ENCODE measurements around the gene SERINC3.
"Not testable (repeated sequence)": the region's sequence is repeated elsewhere in the genome, so short reads cannot be mapped to it uniquely, and the experiment has no call there.

The SERINC3 gene

DNA sequence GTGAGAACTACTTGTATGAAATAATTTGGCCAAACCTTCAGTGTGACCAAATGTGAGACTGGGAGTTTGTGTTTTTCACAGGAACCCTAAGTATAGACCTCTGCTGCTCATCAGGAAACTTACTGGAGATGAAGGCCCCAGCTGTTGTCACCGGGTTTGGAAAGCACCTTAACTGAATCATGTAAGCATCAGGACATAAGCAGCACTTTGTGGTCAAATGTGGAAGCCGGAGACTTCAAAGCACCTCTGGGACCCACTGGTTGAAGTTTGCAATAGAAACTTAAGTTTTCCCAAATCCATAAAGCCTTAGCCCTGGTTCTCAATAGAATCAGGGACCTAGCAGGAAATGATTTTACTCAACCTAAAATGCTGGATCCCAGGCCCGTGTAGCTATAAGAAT lies 31.9 kb downstream of the SERINC3 start:
- DNase-seq, result no peak

DNA sequence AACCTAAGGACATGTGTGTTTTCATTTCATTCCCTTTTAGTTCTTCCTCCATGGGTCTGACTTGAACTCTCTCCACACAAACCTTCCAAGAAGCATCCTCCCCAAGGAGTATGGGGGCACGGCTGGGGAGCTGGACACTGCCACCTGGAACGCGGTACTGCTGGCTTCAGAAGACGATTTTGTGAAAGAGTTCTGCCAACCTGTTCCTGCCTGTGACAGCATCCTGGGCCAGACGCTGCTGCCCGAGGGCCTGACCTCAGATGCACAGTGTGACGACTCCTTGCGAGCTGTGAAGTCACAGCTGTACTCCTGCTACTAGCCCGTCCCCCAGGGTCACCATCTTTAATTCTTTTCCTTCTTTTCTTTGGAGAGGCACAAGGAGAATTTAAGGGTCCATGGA lies 32.6 kb downstream of the SERINC3 start:
- no peak for DNase-seq

DNA sequence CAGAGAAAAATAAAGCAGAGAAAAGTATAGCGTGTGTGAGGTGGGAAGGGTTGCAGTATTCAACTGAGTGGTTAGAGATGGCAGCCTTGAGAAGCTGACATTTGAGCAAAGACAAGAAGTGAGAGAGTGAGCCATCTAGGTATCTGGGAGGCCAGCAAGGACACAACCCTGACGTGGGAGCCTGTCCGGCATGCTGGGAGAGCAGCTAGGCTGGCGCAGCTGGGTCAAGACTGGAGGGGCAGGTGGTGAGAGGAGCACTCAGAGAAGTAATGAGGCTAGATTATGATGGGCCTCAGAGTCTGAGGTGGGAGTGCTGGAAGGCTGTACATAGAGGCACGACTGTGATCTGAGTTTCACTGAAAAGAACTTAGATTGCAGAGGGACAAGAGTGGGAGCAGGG lies 33.3 kb downstream of the SERINC3 start:
- no peak for DNase-seq

GRCh38 chr20:44485830-44486198 lies 36.1 kb downstream of the SERINC3 start:
- no peak for DNase-seq

DNA sequence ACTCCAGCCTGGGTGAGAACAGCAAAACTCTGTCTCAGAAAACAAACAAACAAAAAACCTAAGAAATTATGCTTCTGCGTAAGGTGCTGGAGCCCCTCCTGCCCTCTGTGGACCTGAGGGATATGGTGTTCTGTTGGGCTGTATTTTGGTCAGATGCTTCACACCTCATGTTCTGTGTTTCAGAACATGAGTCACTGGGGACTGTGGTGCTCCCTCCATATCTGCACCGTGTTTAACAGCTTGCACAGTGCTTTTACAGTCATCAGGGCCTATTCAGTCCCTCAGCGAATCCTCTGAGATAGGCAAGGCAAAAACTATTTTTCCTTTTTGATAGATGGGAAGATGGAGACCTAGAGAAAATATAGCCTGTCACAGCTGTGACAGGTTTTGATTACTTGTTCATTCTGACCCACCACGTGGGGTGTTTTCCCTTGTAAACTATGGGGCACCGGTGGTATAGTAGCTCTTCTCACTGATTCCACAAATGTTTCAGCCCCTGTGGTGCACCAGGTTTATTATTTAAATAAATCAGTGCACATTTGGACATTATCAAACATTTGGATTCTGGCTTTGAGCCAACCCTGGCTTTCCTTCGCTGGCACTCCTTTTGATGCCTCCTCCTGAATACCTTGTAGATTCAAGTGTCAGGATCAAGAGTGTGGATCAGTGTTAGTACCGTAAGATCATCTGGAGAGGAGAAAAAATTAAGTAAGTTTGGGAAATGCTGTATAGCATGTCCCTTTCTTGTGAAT lies 36.6 kb downstream of the SERINC3 start:
- DNase-seq, result no peak

DNA sequence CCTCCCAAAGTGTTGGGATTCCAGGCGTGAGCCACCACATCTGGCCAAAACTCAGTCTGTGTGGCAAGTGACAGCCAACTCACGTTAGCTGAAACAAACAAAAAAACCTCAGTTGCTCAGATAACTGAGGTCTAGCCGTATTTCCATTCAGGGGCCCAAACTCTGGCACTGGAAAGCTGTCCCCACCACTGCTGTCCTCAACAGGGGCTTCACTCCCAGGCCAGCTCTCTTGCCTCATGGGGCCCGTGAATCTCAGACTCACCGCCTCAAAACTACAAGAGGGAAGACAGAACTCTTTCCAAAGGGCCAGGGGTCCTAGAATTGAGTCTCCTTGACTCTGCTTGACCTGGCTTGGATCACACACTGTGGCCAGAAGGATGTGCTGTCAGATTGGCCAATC lies 38.8 kb downstream of the SERINC3 start:
- no peak for DNase-seq

- no peak for DNase-seq
Observed at GRCh38 chr20:44481719-44482416, 40.0 kb downstream of the SERINC3 start.

DNA sequence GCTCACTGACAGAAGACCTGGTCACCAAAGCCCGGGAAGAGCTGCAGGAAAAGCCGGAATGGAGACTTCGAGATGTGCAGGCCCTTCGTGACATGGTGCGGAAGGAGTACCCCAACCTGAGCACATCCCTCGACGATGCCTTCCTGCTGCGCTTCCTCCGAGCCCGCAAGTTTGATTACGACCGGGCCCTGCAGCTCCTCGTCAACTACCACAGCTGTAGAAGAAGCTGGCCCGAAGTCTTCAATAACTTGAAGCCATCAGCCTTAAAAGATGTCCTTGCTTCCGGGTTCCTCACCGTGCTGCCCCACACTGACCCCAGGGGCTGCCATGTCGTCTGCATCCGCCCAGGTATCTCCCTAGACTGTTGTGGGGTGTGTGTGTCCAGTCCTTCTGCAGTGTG lies 41.8 kb downstream of the SERINC3 start:
- no peak for DNase-seq

DNA sequence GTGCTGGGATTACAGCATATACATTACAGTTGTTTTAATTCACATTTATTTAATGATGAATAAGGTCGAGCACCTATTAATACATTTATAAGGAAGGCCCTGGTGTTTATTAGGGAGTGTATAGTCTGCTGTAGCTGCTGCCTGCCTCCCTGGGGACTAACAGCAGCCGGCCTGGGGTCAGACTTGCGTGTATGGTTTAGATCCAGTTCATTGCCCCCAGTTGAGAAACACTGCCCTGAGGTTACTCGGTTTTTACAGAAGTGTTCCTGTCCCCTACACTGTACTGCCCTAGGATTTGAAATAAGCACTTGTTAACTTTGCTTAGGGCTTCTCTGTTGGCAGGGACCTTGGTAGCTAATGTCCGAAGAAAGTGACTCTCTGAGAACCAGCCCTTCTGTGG lies 42.2 kb downstream of the SERINC3 start:
- no peak for DNase-seq

DNA sequence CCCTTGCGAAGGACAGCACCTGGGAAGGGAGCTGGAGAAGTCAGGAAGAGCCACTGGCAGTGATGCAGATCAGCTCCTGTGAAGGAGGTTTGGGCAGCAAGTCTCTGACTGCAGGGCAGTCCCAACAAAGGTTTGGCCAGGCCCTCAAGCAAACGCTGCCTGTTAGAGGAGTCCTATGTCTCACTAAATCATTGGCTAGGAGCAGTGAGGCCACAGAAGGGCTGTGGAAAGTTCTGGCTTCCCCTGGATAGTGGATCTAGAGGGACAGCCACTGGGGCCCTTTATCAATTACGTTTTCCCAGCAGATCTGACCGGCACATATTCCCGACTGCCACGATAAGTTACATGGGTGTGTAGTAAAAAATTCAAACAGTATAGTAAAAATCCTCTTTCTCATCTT lies 43.7 kb downstream of the SERINC3 start:
- no peak for DNase-seq

DNA sequence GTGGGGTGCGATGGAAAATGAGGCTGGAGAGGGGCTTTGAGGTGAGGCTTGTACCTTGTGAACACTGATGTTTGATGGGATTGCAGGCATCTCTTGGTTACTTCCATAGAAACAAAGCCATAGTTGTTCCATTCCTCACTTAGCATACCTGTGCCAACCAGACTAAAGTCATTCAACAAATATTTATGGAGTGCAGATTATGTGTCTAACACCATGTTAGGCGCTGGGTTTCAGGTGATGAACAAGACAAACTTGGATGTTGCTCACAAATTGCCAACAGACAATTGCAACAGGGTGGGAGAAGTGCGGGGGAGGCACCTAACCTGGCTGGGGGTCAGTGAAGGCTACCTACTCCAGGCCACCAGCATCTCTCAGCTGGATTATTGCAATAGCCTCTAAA lies 44.7 kb downstream of the SERINC3 start:
- DNase-seq, result no peak

GRCh38 chr20:44475694-44476560 lies 45.9 kb downstream of the SERINC3 start, which contains the start of gene TTPAL:
Gene TTPAL, plus strand, starts transcription at chr20:44475874. Its CDS starts 4,126 bp downstream, at chr20:44480000.
- peak; percentile 52 for DNase-seq

- DNase-seq, result no peak
Observed at GRCh38 chr20:44475372-44475693, 46.5 kb downstream of the SERINC3 start.

DNA sequence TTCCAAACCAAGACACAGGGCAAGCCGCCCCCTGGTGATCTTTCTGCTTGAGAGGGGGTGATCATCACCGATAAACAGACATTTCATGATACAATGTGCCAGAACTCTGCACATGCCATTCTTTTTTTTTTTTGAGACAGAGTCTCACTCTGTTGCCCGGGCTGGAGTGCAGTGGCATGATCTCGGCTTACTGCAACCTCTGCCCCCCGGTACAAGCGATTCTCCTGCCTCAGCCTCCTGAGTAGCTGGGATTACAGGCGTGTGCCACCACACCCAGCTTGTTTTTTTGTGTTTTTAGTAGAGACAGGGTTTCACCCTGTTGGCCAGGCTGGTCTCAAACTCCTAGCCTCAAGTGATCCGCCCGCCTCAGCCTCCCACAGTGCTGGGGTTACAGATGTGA lies 49.6 kb downstream of the SERINC3 start:
- DNase-seq, result not testable (repeated sequence)

DNA sequence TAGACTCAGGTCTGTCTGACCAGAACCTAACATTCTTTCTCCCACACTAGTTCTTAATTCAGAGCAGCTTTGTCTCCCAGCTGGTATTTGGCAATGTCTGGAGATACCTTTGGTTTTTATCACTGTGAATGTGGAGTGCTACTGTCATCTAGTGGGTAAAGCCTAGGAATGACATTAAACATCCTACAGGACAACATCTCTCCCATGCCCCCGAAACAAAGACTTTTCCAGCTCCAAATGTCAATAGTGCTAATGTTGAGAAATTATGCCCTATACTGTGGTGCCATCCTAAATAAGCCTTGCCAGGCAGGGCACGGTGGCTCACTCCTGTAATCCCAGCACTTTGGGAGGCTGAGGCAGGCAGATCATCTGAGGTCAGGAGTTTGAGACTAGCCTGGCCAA lies 50.4 kb downstream of the SERINC3 start:
- no peak for DNase-seq

- DNase-seq, result no peak
Observed at GRCh38 chr20:44470327-44470726, 51.5 kb downstream of the SERINC3 start.

DNA sequence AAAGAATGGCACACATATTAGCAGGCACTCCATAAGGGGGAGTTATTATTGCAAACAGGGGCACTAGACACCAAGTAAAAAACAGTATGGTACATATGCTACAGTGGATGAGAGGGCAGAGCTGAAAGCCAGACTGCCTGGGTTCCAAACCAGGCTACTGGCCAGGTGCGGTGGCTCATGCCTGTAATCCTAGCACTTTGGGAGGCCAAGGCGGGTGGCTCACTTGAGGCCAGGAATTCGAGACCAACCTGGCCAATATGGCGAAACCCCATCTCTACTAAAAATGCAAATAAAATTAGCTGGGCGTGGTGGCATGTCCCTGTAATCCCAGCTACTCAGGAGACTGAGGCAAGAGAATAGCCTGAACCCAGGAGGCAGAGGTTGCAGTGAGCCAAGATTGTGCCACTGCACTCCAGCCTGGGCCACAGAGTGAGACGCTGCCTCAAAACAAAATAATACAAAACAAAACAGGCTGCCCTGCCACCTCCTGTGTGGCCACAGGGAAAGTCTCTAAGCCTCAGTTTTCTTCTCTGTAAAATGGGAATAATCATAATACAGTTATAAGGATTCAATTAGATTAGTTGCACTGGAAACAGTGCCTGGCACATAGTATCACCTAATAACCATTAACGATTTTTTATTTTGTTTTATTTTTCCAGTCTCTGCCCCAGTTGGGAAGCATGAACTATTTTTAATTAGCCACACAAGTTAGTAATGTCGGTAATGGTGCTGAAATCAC lies 53.7 kb downstream of the SERINC3 start:
- DNase-seq, result no peak

DNA sequence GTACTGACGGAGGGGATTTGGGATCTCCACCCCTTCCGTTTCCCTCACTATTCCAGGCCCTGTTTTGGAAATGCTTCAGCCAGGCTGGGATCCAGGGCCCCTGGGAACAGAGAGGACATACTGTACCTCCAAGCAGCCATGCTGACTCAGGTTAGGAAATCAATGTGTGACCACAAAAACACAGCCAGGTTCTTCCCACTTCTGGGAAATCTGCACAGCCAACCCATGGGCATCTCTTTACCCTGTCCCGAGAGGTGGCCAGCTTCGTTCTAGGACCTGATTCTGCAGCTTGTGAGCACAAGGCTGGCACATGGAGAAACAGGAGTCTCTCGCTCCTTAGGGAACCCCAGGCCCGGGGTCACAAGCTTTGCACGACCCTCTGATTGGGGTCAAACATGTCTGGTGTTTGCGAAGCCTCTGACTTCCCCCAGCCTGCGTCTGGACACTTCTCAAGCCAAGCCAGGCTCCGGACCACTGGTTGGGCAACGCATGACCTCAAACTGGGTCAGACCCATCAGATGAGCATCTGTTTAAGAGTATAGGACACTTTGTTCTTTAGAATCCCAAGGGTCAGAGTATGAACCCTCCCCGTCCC lies 54.5 kb downstream of the SERINC3 start:
- DNase-seq, result no peak

- no peak for DNase-seq
Observed at GRCh38 chr20:44465001-44465560, 56.8 kb downstream of the SERINC3 start.

- no peak for DNase-seq
Observed at GRCh38 chr20:44464514-44464913, 57.4 kb downstream of the SERINC3 start.

GRCh38 chr20:44463466-44463865 lies 58.4 kb downstream of the SERINC3 start:
- DNase-seq, result no peak

GRCh38 chr20:44461803-44462174 lies 60.1 kb downstream of the SERINC3 start:
- no peak for DNase-seq

Data from NCI-H1048 (cell line).